GM18498 (cell line): ENCODE measurements around the gene ASB16.

Source experiments
- ATAC-seq: cut with Tn5 transposase; IDR thresholded peaks from one replicate; pipeline ENCODE4 v1.9.1; 2021; ENCODE audit warnings: mild to moderate bottlenecking, moderate library complexity; ENCODE audit not compliant: unreplicated experiment

Gene ASB16

DNA sequence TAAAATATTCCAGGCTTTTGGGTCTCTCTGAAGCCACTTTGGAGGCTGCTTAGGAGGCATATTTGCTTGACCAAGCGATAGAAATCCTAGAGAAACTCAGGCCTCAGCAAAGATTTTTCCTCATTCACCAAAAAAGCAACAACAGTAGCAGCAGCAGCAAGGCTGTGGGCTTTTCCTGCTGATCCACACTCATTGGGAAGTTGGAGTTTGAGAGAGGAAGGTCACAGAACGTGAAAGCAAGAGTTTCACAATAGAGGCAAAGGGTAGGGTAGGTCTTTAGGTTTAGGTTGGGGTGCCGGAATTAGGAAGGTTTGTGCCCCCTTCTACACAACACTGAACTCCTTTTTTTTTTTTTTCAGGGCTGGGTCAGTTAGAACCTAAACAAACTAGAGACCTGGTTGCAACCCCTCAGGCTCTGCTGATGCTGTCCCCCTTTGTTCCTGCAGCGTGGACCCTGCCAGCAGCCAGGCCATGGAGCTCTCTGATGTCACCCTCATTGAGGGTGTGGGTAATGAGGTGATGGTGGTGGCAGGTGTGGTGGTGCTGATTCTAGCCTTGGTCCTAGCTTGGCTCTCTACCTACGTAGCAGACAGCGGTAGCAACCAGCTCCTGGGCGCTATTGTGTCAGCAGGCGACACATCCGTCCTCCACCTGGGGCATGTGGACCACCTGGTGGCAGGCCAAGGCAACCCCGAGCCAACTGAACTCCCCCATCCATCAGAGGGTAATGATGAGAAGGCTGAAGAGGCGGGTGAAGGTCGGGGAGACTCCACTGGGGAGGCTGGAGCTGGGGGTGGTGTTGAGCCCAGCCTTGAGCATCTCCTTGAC is 18.3 kb downstream of the ASB16 start:
- no peak for ATAC-seq

- no peak for ATAC-seq
Observed at GRCh38 chr17:44190481-44190880, 20.0 kb downstream of the ASB16 start.

GRCh38 chr17:44191369-44191768 is 20.9 kb downstream of the ASB16 start:
- ATAC-seq = no peak

DNA sequence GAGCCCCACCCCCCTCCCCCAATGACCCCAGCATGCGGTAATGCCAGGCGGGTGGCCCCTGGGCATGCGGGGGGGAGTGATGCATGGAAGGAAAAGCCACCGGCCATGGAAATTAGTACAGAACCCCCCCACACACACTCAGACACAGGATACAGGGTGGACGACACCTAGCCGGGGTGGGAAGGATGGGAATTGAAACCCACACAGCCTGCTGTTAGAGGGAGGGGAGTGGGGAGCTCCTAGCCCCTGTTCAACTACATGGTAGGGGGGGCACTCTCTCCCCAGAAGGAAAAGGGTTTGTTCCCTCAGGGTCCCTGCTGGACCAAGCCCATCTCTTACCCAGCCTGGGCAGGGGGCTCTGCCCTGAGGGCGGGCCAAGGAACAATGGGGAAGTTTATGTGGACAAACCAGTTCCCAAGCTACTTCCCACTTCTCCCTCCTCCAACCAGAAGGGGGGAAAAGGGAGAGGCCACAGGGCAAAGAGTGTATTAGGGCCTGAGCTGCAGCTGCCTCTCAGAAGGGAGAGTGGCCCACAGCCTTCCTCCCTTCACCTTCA is 21.5 kb downstream of the ASB16 start:
- no peak for ATAC-seq

GRCh38 chr17:44192750-44193149 is 22.2 kb downstream of the ASB16 start:
- ATAC-seq = no peak

DNA sequence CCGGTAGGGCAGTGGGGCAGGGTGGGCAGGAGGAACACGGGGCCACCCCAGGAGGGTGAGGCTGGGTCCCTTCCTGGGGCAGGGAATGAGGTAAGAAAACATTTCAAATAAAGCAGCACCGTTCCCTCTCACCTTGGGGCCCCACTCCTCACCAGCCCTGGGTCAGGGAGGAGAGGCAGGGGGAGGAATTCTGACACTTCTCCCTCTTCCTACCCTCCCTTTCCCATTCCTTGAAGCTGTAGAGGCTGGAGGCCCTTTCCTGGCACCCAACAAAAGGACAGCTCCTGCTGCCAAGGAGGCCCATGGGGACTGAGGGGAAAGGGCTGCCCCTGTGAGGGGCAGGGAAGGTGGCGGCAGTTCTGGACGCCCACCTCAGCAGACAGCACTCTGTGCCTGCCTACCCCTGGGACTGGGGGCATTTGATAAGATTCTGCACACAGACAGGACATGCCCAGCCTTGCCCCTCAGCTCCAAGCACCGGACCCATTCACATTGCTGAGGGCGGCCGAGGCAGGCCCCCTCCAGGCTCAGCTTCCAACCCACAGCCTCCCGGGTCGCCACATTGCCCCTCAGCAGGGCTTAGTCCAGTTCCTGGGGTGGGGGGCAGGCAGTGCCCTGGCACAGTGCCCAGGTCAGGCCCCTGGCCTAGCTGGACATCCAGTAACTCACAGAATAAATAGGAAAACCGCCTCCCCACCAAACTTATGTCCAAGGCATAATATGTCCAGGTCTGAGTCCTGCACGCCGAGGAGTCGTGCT is 23.0 kb downstream of the ASB16 start:
- ATAC-seq = no peak

- no peak for ATAC-seq
Observed at GRCh38 chr17:44197107-44197506, 26.6 kb downstream of the ASB16 start.

DNA sequence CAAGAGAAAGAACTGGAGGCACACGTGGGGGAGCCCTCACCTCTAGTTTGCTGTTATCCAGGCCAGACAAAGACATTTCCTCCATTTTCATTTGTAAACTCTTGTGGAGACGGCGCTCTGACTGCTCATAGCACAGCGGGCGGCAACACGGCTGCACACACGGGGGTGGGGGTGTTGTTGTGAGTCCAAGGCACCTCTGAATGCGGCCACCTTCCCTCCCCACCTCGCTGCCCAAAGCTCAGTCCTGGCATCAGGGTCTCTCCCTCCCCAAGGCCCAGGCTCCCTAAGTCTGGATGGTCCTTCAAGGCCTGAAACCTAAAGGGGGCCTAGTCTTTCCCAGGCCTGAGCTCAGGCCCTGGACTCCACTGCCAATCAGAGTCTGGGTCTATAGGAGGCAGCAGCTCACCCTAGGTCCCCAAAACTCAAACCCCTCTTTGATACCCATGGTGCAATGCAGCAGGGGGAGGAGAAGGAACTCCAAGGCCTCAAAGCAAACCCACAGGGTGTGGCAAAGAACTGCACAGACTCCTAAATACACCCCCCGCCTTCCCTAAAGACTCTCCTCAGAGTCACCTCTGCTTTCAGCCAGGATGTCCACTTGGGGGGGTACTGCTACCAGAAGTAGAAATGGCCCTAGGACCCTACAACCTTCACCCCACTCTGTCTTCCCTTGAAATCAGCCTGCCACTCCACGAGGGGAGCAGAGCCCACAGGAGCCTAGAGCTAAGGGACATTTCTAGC is 27.6 kb downstream of the ASB16 start:
- no peak for ATAC-seq

GRCh38 chr17:44198721-44199552 is 28.4 kb downstream of the ASB16 start:
- ATAC-seq = peak; percentile 31

DNA sequence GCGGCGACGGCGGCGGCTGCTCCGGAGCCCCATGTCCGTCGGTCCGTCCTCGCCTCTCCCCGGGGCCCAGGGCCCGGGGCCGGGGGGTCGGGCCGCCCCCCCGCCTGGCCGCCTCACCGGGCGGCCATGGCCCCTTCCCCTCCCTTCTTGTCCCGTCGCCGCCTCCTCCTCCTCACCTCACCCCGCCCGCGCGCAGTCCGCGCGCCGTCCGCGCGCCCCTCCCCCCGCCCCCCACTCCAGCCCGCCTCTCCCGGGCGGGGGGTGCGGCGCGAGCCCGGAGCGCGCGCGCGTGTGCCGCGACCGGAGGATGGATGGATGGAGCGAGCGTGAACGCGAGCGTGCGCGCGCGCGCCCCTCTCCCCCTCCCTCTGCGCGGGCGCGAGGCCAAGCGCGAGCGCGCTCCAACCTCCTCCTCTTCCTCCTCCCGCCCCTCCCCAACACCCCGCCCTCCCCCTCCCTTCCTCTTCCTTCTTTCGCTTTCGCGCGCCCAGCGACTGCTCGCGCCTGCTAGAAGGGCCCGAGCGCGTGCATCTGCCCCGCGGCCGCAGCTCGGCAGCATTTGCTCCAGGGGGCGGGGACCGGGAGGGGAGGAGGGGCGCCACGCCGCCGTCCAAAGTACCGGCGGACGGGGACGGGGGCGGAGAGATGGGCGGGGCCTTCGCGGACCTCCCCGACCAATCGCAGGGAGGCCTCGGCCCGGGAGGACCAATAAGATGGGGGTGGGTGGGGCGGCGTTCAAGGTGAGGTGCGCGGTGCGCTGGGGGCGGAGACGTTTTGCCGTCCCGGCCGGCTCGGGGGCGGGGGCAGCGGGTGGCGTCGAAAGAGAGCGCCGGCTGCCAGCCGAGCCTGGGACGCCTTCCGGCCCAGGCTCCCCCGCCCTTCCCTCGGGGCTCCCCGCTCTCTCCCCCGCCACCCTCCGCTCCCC is 29.3 kb downstream of the ASB16 start, which contains the start of gene ATXN7L3:
Gene ATXN7L3 (minus strand): TSS at position 332 of the 925 bp plus-strand sequence. CDS start 1,814 bp downstream, outside the sequence.
- ATAC-seq = peak; percentile 73

GRCh38 chr17:44200478-44201155 is 30.1 kb downstream of the ASB16 start:
- ATAC-seq = no peak

GRCh38 chr17:44202756-44203155 is 32.3 kb downstream of the ASB16 start:
- no peak for ATAC-seq

DNA sequence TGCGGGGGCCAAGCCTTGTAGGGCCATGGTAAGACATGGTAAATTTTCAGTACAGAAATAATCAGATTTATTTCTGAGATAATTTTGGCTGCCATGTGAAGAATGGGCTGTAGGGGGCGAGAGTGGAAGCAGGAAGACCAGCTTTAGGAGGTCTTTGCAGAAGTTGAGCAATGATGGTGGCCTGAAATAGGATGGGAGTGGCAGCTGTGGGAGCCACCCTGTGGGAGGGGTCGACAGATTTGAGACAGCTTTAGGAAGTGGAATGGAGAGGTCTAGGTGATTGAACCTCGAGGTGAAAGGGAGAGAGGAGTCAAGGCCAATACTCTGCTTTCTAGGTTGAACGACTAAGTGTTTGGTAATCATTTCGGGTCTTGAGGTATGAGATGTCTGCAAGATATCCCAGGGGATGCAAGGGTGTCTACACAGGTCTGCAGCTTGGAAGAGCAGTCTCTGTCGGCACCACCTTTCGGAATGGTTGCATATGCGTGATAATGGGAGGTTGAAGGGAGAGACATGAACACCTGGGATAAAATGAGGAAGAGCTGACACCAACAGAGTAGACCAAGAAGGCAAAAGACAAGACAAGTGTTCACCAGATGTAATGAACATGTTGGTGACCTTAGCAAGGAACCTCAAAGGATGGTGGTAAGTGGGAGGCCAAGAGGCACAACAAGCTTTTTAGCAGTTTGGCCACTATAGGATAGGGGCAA is 33.4 kb downstream of the ASB16 start:
- no peak for ATAC-seq

- no peak for ATAC-seq
Observed at GRCh38 chr17:44204441-44204882, 34.0 kb downstream of the ASB16 start.

- ATAC-seq = no peak
Observed at GRCh38 chr17:44205962-44206824, 35.7 kb downstream of the ASB16 start.

DNA sequence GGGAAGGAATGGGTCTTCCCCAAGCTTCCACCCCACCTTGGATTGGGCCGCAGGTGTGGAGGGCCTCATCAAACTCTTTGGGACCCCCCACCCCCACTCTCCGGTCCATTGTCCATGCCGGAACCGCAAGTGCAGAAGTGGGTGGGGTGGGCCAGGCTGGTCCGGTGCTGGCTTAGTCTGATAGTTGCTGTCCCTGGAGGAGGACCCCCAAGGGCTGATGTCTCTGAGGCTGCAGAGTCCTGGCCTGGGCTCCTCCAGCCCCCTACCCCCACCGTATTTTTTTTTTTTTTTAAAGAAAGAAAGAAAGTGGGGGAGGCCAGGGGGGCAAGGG is 36.3 kb downstream of the ASB16 start:
- ATAC-seq = no peak

DNA sequence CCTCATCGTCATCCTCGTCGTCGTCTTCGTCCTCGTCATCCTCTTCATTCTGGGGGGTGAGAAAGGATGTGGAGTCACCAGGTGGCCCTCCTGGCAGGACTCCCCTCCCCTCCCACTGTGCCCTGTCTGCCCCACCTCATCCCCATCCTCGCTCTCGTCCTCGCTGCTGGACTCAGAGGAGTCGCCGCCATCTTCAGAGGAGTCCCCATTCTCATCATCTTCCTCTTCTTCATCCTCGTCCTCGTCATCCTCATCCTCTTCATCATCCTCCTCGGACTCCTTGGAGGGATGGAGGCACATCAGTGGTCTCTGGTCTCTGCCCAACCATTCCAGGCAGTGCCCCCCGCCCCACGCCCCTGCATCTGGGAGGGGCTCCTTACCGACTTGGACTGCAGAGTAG is 36.8 kb downstream of the ASB16 start:
- no peak for ATAC-seq
